ENCODE data around the gene ACYP1.

Gene ACYP1

GRCh38 chr14:75040507-75040906 lies 23.3 kb downstream of the ACYP1 start:
- no peak for TF ChIP-seq ZNF274 (IDR thresholded peaks at IDR 0.05; ENCODE audit: low read depth, low read length)
- H3K4me3 ChIP-seq (ENCODE audit: low read length): no peak overlapping the region

GRCh38 chr14:75032939-75033338 lies 30.9 kb downstream of the ACYP1 start:
- no peak for TF ChIP-seq ZNF274 (IDR thresholded peaks at IDR 0.05; ENCODE audit: low read depth, low read length)
- H3K4me3 ChIP-seq (ENCODE audit: low read length): no peak overlapping the region

GRCh38 chr14:75030147-75030546 lies 33.7 kb downstream of the ACYP1 start:
- no peak for TF ChIP-seq ZNF274 (IDR thresholded peaks at IDR 0.05; ENCODE audit: low read depth, low read length)
- H3K4me3 ChIP-seq (ENCODE audit: low read length): no peak overlapping the region

- no peak overlapping the region for H3K4me3 ChIP-seq (ENCODE audit: low read length)
- TF ChIP-seq ZNF274 (IDR thresholded peaks at IDR 0.05; ENCODE audit: low read depth, low read length): no peak
Measured at GRCh38 chr14:75025876-75026275, 37.9 kb downstream of the ACYP1 start.

GRCh38 chr14:75025082-75025481 lies 38.7 kb downstream of the ACYP1 start:
- TF ChIP-seq ZNF274 (IDR thresholded peaks at IDR 0.05; ENCODE audit: low read depth, low read length): no peak
- H3K4me3 ChIP-seq (ENCODE audit: low read length): no peak overlapping the region

GRCh38 chr14:75023108-75023507 lies 40.7 kb downstream of the ACYP1 start:
- no peak for TF ChIP-seq ZNF274 (IDR thresholded peaks at IDR 0.05; ENCODE audit: low read depth, low read length)
- no peak overlapping the region for H3K4me3 ChIP-seq (ENCODE audit: low read length)

GRCh38 chr14:75022655-75023054 lies 41.2 kb downstream of the ACYP1 start:
- TF ChIP-seq ZNF274 (IDR thresholded peaks at IDR 0.05; ENCODE audit: low read depth, low read length): no peak
- no peak overlapping the region for H3K4me3 ChIP-seq (ENCODE audit: low read length)

GRCh38 chr14:75018694-75019093 lies 45.1 kb downstream of the ACYP1 start:
- H3K4me3 ChIP-seq (ENCODE audit: low read length): no peak overlapping the region
- no peak for TF ChIP-seq ZNF274 (IDR thresholded peaks at IDR 0.05; ENCODE audit: low read depth, low read length)

GRCh38 chr14:75016815-75017214 lies 47.0 kb downstream of the ACYP1 start:
- no peak for TF ChIP-seq ZNF274 (IDR thresholded peaks at IDR 0.05; ENCODE audit: low read depth, low read length)
- H3K4me3 ChIP-seq (ENCODE audit: low read length): no peak overlapping the region

- H3K4me3 ChIP-seq (ENCODE audit: low read length): no peak overlapping the region
- TF ChIP-seq ZNF274 (IDR thresholded peaks at IDR 0.05; ENCODE audit: low read depth, low read length): no peak
Measured at GRCh38 chr14:75015496-75015895, 48.3 kb downstream of the ACYP1 start.

- no peak for TF ChIP-seq ZNF274 (IDR thresholded peaks at IDR 0.05; ENCODE audit: low read depth, low read length)
- H3K4me3 ChIP-seq (ENCODE audit: low read length): no peak overlapping the region
Measured at GRCh38 chr14:75013290-75013689, 50.5 kb downstream of the ACYP1 start.

- no peak for TF ChIP-seq ZNF274 (IDR thresholded peaks at IDR 0.05; ENCODE audit: low read depth, low read length)
- H3K4me3 ChIP-seq (ENCODE audit: low read length): no peak overlapping the region
Measured at GRCh38 chr14:75011356-75011994, 52.3 kb downstream of the ACYP1 start.

- H3K4me3 ChIP-seq (ENCODE audit: low read length): no peak overlapping the region
- TF ChIP-seq ZNF274 (IDR thresholded peaks at IDR 0.05; ENCODE audit: low read depth, low read length): no peak
Measured at GRCh38 chr14:75010472-75011093, 53.2 kb downstream of the ACYP1 start.

GRCh38 chr14:75009176-75009575 lies 54.6 kb downstream of the ACYP1 start:
- no peak for TF ChIP-seq ZNF274 (IDR thresholded peaks at IDR 0.05; ENCODE audit: low read depth, low read length)
- no peak overlapping the region for H3K4me3 ChIP-seq (ENCODE audit: low read length)

GRCh38 chr14:75005357-75005756 lies 58.5 kb downstream of the ACYP1 start:
- TF ChIP-seq ZNF274 (IDR thresholded peaks at IDR 0.05; ENCODE audit: low read depth, low read length): no peak
- H3K4me3 ChIP-seq (ENCODE audit: low read length): no peak overlapping the region

All from GM08714 (cell line).